ENCODE measurements around the gene TPSG1. TPM values are rescaled to one million over a fixed set of nuclear protein-coding genes. Genes with fewer than 3 reads are reported as not detected.

TPSG1 gene
- total and polyA plus RNA-seq, 8 donors = 0.10 to 22.9 (median 1.2) TPM; not detected in 5

DNA sequence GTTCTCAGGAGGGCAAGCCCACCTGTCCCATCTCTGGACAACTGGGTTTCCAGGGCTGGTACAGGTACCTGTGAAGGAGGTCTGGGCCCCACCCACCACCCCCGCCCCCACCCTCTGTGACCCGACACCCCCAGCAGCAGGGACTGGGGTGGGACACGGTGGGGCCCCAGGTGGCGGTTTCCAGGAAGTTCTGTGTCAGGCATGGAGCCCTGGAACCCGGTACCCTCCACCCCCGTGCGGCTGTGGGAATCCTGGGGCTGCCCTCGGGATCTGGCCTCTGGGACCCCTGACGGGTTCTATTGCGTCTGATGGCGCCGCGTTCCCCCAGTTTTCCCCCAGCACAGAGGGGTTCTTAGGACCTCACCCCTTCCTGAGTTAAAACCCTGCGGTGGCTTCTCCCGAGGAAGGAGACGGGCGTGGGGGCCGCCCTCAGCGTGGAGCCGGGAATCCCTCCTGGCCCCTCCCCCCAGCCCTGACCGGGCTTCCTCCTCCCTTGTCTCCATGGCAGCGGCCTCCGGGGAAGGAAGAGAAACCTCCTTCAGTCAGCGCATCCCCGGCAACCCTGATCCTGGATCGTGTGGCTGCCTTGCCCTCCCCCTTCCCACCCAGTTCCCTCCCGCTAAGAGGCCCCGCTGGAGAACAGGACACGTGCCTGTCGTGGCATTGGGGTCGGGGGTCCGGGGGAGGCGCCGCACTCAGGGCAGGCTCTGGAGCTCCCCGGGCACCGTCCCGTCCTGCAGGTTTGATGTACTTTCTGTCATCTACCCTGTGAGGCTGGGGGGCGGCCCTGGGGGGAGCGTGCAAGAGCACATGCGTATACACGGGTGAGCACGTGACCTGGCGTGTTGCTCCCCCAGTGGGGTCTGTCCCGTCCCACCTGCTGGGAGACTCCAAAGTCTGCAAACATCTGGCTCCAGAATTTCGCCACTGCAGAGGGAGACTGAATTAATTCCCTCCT, 41.8 kb downstream of the TPSG1 start:
- peak overlapping the region in 2 of 4 donors; percentile 6 to 27 for H3K4me3 ChIP-seq
- peak in 1 of 2 donors; percentile 83 for DNase-seq
- H3K27ac ChIP-seq = peak overlapping the region in 4 of 5 donors; percentile 73 to 85 (median 78)
- H3K36me3 ChIP-seq = peaks cover 0 to 11% (median 0%) of the 10 kb centered on the region in 4 donors
- TF ChIP-seq, protein P1, sequence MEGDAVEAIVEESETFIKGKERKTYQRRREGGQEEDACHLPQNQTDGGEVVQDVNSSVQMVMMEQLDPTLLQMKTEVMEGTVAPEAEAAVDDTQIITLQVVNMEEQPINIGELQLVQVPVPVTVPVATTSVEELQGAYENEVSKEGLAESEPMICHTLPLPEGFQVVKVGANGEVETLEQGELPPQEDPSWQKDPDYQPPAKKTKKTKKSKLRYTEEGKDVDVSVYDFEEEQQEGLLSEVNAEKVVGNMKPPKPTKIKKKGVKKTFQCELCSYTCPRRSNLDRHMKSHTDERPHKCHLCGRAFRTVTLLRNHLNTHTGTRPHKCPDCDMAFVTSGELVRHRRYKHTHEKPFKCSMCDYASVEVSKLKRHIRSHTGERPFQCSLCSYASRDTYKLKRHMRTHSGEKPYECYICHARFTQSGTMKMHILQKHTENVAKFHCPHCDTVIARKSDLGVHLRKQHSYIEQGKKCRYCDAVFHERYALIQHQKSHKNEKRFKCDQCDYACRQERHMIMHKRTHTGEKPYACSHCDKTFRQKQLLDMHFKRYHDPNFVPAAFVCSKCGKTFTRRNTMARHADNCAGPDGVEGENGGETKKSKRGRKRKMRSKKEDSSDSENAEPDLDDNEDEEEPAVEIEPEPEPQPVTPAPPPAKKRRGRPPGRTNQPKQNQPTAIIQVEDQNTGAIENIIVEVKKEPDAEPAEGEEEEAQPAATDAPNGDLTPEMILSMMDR (IDR thresholded peaks at IDR 0.05) = no peak
- TF ChIP-seq POLR2AphosphoS5 (IDR thresholded peaks at IDR 0.05) (no peak), POLR2A (IDR thresholded peaks at IDR 0.05) (no peak), EP300 (IDR thresholded peaks at IDR 0.05) (no peak)
- WGBS, 5 donors = 53 to 62% (median 61%) methylated on average over 37 to 45 of the region's 45 CpGs
- no peaks in the 10 kb centered on the region for H3K9me3 ChIP-seq
- H3K27me3 ChIP-seq = peaks cover 0 to 39% (median 0%) of the 10 kb centered on the region in 3 donors
- intact Hi-C loops (cut with DNase I; ENCODE audit: low total_unique reads) = no loop called here
- peaks cover 30 to 53% (median 40%) of the 10 kb centered on the region in 4 donors for H3K4me1 ChIP-seq

DNA sequence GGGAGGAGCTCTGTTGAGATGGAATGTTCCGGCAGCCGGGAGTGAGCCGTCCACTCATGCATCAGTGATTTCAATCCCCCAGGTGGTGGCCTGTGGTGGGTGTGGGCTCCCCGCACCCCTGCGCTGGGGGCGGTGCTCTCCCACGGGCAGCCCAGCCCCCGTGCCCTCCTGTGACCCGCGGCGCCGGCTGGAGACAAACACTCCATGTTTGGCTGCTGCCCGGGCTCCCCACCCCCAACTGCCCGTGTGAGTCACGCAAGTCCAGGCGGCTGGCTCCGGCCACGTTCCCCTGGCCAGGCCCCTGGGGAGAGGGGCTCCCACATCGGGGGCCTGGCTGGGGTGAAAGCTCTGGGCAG, 42.8 kb downstream of the TPSG1 start:
- peak overlapping the region in 2 of 4 donors; percentile 6 to 27 for H3K4me3 ChIP-seq
- peaks cover 30 to 58% (median 40%) of the 10 kb centered on the region in 4 donors for H3K4me1 ChIP-seq
- 4 to 17% (median 14%) methylated on average over 17 to 19 of the region's 19 CpGs; no CpG with 5 or more reads in 1 of the 5 donors for WGBS, 5 donors
- no peaks in the 10 kb centered on the region for H3K9me3 ChIP-seq
- TF ChIP-seq POLR2AphosphoS5 (IDR thresholded peaks at IDR 0.05) (peak in 2 of 3 donors; percentile 39 to 64), POLR2A (IDR thresholded peaks at IDR 0.05) (no peak), EP300 (IDR thresholded peaks at IDR 0.05) (peak; percentile 58)
- peak; percentile 60 to 89 for DNase-seq
- peaks cover 0 to 11% (median 0%) of the 10 kb centered on the region in 4 donors for H3K36me3 ChIP-seq
- intact Hi-C loops (cut with DNase I; ENCODE audit: low total_unique reads) = no loop called here
- peaks cover 0 to 43% (median 0%) of the 10 kb centered on the region in 3 donors for H3K27me3 ChIP-seq
- peak overlapping the region; percentile 9 to 85 (median 76) for H3K27ac ChIP-seq

- Histone ChIP-seq H3K27me3 (peaks cover 0 to 43% (median 0%) of the 10 kb centered on the region in 3 donors), H3K27ac (peak overlapping the region; percentile 5 to 85 (median 76)), H3K4me3 (peak overlapping the region in 1 of 4 donors; percentile 27), H3K36me3 (peaks cover 0 to 6% (median 0%) of the 10 kb centered on the region in 4 donors), H3K4me1 (peaks cover 30 to 61% (median 40%) of the 10 kb centered on the region in 4 donors), H3K9me3 (no peaks in the 10 kb centered on the region)
- TF ChIP-seq POLR2A (IDR thresholded peaks at IDR 0.05) (no peak), POLR2AphosphoS5 (IDR thresholded peaks at IDR 0.05) (no peak), EP300 (IDR thresholded peaks at IDR 0.05) (no peak)
- TF ChIP-seq, protein P1 (IDR thresholded peaks at IDR 0.05) = no peak
- intact Hi-C loops (cut with DNase I; ENCODE audit: low total_unique reads) = no loop called here
- WGBS, 5 donors = 42 to 53% (median 51%) methylated on average over 34 to 39 of the region's 39 CpGs
- peak in 1 of 2 donors; percentile 43 for DNase-seq
Observed at GRCh38 chr16:1181404-1182315, 43.4 kb downstream of the TPSG1 start.

DNA sequence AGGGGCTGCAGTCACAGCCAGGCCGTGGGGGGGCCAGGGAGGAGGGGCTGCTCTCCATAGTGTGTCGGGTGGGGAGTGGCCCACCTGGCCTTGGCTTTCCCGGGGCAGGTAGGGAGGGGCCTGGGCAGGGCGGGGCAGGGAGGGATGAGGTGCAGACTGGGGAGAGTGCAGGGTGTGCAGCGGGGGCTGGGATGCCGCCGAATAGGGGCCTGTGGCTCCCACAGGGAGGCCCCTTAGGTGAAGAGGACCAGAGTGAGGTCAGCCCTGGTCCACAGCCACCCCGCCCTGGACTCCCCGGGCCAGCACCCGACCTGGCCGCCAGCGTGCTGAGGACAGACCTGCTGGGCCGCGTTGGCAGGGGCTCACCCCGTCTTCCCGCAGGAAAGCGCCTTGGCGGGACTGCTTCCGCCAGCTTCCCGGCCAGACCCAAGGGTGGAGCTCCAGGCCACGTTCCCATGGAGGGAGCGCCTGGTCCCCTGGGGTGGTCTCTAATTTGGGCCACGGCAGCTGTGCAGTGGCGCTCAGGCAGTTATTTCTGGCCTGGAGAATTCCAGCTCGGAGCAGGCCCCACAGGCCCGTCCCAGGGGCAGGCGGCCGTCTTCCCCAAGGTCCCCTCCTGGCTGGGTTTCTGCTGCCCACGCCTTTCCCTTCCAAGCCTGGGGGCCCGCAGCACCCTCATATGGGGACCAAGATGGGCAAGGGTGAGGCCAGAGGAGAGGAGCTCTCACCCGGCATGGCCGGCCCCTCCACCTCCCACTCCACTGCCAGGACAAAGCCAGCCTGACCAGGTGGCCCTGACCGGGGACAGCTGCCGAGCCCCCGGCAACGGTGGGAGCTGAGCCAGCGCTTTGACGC, 44.3 kb downstream of the TPSG1 start:
- intact Hi-C loops (cut with DNase I; ENCODE audit: low total_unique reads) = no loop called here
- no peaks in the 10 kb centered on the region for H3K36me3 ChIP-seq
- no peaks in the 10 kb centered on the region for H3K9me3 ChIP-seq
- peak overlapping the region in 4 of 5 donors; percentile 73 to 85 (median 78) for H3K27ac ChIP-seq
- no peak overlapping the region for H3K4me3 ChIP-seq
- TF ChIP-seq EP300 (IDR thresholded peaks at IDR 0.05) = no peak
- no peak for TF ChIP-seq POLR2AphosphoS5 (IDR thresholded peaks at IDR 0.05)
- TF ChIP-seq, protein P1 (IDR thresholded peaks at IDR 0.05) = no peak
- TF ChIP-seq POLR2A (IDR thresholded peaks at IDR 0.05) = no peak
- WGBS, 5 donors = 42 to 48% (median 44%) methylated on average over 11 to 38 of the region's 38 CpGs
- H3K4me1 ChIP-seq = peaks cover 30 to 61% (median 43%) of the 10 kb centered on the region in 4 donors
- DNase-seq = peak in 1 of 2 donors; percentile 68
- H3K27me3 ChIP-seq = peaks cover 0 to 43% (median 0%) of the 10 kb centered on the region in 3 donors

Data from stomach (tissue), 9 donors.